Non-pigmented ciliary epithelial cell (primary cell): ENCODE results near the gene DMRTC2.
"Not testable (repeated sequence)": the region's sequence is repeated elsewhere in the genome, so short reads cannot be mapped to it uniquely, and the experiment has no call there.

Experiments used
- DNase-seq: peaks from one replicate; pipeline ENCODE4 v3.0.0-alpha.2; 2010; ENCODE audit warnings: low read depth

The DMRTC2 gene

DNA sequence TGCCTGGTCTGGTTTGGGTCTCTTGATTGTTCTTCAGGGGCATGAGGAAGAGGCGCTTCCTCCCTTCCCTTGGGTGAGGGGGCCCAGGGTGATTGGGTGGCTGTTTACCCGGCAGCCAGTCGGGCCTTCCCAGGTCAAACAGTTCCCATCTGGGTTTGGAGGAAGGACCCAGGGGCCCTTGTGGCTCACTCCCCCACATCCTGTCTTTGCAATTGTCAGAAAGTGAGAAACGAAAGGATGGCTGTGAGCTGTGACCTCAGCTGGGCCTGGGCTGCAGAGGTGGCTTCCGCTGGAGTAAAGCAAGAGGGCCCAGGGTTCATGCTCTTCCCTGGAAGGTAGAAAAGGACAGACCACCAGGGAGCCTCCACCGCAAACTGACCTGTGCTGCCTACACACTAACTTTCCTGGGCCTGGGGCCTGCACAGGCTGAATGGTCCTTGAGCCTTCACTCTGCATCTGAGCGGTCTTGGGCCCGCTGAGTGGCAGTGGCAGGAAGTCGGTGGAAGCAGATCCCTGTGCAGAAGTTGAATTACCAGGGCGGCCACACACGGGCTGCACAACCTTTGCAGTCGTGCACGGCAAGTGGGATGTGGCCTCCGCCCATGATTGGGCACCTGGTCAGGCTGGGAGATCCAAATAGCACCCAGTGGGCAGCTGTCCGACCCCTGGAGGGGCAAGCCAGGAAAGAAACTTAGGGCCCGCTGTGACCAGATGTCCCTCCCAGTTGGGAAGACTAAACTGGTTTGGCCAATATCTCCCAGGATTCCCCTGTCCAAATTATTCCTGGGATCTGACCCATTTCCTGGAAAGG, 26.9 kb downstream of the DMRTC2 start:
- no peak for DNase-seq

- no peak for DNase-seq
Observed at GRCh38 chr19:41872384-41872774, 27.5 kb downstream of the DMRTC2 start.

DNA sequence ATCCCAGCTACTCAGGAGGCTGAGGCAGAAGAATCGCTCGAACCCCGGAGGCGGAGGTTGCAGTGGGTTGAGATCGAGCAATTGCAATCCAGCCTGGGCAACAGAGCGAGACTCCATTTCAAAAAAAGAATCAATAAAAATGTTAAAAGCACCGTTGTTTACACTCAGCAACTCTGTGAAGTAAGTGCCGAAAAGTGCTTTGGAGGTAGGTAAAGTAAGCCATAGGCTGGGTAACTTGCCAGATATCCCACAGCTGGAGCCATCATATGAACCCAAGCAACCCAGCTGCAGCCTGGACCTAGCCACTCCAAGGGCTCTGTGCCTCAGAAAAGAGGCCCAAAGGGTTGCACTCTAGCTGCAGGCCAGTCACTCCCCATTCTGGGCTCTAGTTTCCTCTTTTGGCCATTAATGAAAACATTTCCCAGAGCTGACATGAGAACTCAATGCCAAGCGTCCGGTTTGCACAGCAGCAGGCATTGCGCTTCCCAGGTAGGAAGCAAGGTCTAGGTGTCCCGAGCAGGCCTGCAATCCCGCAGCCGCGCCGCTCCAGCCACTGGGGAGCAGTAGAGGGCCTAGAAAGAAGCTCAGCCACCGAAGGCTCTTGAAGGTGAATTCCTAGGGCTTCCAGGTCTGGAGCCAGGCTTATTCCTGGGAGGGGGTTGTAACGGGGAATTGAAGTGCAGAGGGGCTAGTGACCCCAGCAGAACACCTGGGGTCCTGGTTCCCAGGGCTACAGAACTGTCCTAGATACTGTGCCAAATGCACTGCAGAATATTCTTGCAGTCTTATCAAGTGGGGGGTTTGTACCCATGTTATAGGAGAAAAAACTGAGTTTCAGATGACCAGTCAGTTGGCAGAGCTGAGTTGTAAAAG, 28.2 kb downstream of the DMRTC2 start:
- peak; percentile 22 for DNase-seq

DNA sequence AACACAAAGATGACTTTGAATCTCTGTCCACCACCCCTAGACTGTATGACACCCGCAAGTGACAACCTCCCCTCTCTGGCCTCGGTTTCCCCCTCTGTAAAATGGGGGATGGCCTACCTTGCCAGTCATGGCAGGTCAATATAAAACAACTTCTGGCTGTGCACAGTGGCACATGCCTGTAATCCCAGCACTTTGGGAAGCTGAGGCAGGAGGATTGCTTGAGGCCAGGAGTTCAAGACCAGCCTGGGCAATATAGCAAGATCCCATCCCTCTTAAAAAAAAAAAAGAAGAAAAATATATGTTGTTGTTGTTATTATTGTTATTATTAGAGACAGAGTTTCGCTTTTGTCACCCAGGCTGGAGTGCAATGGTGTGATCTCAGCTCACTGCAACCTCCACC, 31.1 kb downstream of the DMRTC2 start:
- not testable (repeated sequence) for DNase-seq

GRCh38 chr19:41876847-41877832, 32.3 kb downstream of the DMRTC2 start, which contains the start of gene CD79A:
CD79A (plus strand) TSS chr19:41877279; CDS start chr19:41877305, 26 bp downstream.
- no peak for DNase-seq

DNA sequence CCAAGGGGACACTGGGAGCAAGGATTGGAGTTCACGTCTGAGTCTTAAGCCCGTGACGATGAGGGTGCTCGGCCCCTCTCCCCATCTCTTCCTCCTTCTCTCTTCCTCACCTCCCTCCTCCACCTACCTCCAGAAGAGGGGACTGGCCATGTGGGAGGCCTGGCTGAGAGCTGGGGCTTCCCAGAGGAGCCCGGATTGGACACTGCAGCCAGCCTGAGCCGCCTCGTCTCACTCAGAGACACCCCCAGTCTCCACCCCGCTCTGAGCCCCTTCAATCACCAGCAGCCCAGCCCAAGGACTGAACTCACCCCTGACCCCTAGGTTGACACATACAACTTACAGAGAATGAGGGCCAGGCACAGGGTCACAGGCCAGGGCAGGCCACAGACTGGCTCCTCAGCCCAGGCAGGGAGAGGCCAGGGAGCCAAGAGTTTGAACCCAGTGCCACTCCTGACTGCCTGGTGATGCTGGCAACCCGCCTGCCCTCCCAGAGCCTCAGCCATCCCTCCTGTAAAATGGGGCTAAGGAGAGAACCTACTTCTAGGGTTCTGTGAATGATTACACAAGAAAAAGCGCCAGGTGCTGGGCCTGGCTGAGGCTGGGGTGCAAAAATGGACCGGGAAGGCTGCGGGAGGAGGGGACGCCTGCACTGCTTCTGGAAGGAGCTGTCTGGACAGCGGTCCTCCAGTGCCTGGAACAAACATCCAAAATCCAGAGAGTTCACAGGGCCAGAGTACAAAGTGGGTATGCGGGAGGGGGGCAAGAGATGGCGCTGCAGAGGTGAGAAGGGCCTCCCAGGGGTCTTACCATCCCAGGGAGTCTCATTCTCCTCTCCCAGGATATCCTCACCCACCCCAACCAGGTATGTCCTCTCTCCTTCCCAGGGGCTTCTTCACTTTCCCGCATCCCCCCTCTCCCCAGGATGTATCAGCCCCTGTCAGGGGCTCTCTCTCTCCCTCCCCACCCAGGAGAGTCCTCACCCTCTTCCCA, 33.4 kb downstream of the DMRTC2 start:
- no peak for DNase-seq

- DNase-seq = no peak
Observed at GRCh38 chr19:41879080-41879479, 34.2 kb downstream of the DMRTC2 start.

GRCh38 chr19:41879670-41880328, 35.0 kb downstream of the DMRTC2 start:
- no peak for DNase-seq

- DNase-seq = no peak
Observed at GRCh38 chr19:41880329-41880708, 35.5 kb downstream of the DMRTC2 start.

DNA sequence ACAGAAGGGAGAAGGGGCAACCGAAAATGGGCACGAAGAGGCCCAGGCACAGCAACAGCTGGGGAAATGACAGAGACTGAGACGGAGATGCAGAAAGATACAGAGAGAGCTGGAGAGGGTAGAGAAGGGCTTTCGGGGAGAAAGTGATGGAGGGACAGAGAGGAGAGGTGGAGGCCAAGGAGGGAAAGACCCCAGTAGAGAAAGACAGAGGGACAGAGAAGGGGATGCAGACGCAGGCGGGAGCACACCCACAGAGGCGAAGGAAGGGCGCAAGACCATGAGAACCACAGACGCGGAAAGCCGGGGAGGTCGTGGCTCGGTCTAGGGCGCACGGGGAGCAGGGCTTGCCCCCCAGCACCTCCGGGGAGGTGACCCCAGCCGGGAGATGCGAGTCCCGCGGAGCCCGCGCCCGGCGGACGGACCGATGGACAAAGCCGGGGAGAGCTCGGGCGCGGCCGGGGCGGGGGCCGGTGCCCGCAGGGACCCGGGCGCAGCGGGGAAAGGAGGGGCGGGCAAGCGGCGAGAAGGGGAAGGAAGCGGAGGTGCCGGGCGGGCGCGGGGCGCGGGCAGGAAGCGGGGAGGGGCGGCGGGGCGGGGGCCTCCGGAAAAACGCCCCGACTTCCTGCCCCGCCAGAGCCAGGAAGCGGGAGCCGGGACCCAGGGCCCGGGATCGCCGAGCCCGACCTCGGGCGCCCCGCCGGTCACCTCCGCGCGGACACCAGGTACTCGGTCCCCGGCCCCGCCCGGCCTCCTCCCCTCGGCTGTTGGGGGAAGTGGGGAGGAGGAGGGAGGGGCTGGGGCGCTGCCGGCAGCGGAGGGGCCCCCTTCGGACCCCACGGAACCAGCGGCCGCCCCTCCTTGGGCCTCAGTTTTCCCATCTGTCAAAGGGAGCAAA, 38.0 kb downstream of the DMRTC2 start, which contains the start of gene ARHGEF1:
Gene ARHGEF1 (plus strand): TSS at position 617 of the 895 bp plus-strand sequence. CDS start 4,899 bp downstream, outside the sequence.
- DNase-seq = no peak

DNA sequence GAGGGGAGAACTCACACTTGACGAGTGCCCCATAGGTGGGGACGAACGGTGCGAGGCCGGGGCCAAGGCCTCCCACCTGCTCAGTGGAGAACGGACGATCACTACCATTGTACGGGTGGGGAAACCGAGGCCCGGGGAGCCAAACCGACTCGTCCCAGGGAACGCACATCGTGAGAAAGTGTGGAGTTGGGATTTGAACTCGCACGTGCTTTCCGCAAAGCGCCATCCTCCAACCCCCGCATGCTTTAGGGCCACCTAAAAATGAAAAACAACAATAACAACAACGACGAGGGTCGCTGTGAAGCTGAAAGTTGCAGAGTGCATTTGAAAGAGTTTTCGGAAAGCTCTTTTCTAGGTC, 38.6 kb downstream of the DMRTC2 start:
- DNase-seq = no peak

GRCh38 chr19:41883821-41884733, 39.2 kb downstream of the DMRTC2 start:
- peak; percentile 82 for DNase-seq

DNA sequence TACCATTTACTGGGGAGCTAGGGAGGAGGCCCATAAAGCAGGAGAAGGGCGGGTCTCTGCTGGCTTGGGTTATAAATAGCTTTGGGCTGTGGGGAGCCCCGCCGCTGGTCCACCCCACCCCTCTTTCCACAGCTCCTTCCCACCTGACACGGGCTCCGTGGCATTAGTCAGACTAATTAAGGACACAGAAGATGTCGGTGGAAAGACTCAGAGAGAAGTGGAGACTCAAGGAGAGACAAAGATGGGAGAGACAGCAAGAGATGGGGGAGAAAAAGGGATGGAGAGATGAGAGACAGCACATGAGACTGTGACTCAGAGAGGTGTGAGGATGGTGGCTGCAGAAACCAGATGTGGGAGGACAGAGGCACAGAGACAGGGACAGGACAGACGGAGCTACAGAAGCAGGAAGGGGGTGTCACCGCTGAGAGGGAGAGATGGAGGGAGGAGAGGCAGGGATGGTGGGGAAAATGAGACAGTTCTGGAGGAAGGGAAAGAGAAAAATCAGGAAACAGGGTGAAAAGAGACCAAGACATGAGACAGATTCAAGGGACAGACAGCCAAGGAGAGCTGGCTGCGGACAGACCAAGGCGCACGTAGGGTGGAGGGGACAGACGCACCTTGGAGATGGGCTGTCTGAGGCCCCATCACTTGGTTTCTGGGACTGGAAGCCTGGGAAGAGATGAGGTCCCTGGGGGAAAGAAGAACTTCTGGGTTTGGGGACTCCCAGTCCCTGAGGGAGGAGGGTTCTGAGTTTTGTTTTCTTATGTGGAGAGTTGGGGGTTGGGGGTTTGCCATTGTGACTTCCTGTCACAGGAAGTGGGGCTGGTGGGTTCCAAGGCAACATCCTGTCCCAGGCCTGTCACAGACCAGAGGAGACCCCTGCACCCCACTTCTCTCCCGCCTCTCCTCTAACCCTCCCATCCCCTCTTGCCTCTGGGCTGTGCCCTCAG, 42.2 kb downstream of the DMRTC2 start:
- DNase-seq = no peak

DNA sequence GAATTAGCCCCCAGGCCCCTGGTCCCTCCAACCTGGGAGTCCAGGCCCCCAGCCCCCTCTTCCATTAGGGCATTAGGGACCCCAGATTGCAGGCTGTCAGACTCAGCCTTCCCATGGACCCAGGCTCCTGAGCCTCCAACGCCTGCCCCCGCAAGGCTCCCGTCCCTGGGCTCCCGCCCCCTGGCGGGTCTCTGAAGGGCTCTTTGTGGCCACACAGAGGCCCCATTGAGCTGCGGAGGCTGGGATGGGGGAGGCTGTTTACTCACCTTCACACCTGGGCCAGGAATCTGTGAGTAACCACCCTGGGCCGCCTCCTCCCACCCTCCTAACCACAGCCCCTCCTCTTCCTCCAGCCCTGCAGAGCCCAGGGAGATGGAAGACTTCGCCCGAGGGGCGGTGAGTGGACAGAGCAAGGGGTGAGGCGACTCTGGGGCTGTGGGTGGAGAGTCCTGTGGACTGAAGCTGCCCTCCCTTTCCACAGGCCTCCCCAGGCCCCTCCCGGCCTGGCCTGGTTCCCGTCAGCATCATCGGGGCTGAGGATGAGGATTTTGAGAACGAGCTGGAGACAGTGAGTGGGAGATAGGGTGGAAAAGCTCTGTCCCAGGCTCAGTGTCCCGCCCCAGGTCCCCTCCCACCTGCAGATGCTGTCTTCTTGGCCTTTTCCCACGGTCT, 43.0 kb downstream of the DMRTC2 start:
- DNase-seq = peak; percentile 38

- DNase-seq = no peak
Observed at GRCh38 chr19:41888926-41889325, 44.1 kb downstream of the DMRTC2 start.

GRCh38 chr19:41889896-41890295, 45.1 kb downstream of the DMRTC2 start:
- DNase-seq = no peak
